ENCODE results near the gene STS. TPM values are rescaled to one million over a fixed set of nuclear protein-coding genes. Genes with fewer than 3 reads are reported as not detected.
A peak's percentile ranks its signal among the peaks of the same experiment; 100 is the strongest.

STS gene
- total RNA-seq, 1 donor from 2014 or later: 2.2 TPM

DNA sequence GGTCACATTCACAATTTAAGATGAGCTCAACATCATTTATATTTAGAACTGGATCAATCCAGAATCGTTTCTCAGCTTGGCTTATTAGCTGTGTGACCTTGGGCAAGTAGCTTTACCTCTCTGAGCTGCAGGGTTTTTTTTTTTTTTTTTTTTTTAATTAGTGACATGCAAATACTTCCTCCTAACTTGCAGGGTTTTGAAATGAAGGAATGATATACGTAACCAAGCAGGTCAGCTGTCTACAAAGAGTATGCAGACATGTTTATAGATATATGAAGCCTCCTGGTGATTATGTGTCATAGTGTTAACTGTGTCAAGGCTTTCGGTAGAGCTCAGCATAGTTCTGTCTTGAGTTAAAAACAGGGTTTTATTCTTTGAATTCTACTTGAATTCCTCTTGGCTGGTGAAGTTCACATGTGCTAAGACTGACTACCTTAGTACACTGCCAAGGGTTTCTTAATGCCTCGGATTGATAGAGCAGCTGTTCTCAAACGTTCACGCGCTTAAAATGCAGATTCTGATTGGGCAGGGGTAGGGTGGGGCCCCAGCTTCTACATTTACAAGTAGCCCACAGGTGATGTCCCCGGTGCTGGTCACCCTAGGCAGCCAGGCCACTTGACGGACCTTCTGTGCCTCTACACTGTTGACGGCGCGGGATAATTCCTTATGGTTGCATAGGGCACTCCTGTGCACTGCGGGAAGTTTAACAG, 654 bp upstream of the STS start:
- peak overlapping the region; percentile 89 for H3K4me3 ChIP-seq (ENCODE audit: low read depth, low read length)
- TF ChIP-seq, protein P1, sequence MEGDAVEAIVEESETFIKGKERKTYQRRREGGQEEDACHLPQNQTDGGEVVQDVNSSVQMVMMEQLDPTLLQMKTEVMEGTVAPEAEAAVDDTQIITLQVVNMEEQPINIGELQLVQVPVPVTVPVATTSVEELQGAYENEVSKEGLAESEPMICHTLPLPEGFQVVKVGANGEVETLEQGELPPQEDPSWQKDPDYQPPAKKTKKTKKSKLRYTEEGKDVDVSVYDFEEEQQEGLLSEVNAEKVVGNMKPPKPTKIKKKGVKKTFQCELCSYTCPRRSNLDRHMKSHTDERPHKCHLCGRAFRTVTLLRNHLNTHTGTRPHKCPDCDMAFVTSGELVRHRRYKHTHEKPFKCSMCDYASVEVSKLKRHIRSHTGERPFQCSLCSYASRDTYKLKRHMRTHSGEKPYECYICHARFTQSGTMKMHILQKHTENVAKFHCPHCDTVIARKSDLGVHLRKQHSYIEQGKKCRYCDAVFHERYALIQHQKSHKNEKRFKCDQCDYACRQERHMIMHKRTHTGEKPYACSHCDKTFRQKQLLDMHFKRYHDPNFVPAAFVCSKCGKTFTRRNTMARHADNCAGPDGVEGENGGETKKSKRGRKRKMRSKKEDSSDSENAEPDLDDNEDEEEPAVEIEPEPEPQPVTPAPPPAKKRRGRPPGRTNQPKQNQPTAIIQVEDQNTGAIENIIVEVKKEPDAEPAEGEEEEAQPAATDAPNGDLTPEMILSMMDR (conservative IDR thresholded peaks at IDR 0.05; ENCODE audit: low read depth, low read length): no peak
- DNase-seq (ENCODE audit: low read depth): no peak

DNA sequence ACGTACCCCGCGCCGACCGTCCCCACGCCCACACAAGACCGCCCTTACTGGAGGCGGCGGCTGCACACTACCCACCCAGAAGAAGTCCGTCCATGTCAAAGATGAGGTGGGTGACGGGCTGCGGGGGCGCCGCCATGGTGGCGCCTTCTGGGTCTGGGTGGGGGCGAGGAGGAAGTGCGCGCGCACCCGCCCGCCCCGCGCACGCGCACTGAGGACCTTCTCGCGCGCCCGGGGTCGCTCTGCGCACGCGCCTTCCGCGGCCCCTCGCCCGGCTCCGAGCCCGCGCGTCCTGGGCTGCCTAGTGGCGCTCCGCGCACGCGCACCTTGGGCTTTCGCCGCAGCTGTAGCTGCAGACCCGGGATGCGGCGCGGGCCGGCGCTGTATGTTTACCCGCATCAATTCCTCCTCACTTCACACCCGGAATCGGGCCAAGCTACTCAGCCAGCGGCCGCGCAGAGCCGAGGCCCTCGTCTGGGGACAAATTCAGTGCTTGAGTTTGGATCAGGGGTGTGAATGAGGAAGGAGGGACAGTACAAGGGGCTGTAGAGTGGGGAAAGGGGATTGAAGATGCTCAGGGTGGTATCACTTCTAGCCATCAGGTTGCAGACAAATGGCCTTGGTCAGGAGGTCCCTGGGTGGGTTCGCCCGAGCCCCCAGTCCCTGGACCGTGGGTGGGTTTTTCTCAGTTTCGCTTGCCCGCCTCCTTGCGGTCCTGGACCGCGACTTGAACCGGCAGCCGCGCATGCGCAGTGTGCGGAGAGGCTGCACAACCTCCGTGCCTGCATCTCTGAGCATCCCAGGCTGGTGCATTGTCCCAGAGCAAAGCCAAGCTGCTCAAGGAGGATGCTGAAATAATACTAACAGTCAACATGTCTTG, 704 bp downstream of the STS start, which contains the start of gene PUDP:
Gene PUDP (minus strand): TSS at position 176 of the 877 bp plus-strand sequence. CDS start 40 bp downstream, at position 136.
- TF ChIP-seq, protein P1 (conservative IDR thresholded peaks at IDR 0.05; ENCODE audit: low read depth, low read length): peak; percentile 2
- DNase-seq (ENCODE audit: low read depth): no peak
- H3K4me3 ChIP-seq (ENCODE audit: low read depth, low read length): peak within 1 kb of the TSS; percentile 89

DNA sequence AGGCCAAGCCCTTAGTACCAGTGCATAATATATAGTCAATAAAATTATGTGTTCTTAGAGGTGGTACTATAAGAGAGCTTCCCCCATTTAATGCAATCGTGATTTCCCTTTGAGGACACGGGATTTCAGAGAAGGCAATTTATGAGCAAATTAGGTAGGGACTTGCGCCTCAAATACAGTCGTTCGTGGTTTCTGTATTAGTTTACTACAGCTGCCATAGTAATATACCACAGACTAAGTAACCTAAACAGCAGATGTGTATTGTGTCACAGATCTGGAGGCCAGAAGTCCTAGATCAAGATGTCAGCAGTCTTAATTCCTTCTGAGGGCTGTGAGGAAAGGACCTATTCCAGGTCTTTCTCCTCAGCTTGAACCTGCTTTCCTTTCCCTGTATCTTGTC, 1.9 kb downstream of the STS start:
- no peak overlapping the region for H3K4me3 ChIP-seq (ENCODE audit: low read depth, low read length)
- TF ChIP-seq, protein P1 (conservative IDR thresholded peaks at IDR 0.05; ENCODE audit: low read depth, low read length): no peak
- no peak for DNase-seq (ENCODE audit: low read depth)

DNA sequence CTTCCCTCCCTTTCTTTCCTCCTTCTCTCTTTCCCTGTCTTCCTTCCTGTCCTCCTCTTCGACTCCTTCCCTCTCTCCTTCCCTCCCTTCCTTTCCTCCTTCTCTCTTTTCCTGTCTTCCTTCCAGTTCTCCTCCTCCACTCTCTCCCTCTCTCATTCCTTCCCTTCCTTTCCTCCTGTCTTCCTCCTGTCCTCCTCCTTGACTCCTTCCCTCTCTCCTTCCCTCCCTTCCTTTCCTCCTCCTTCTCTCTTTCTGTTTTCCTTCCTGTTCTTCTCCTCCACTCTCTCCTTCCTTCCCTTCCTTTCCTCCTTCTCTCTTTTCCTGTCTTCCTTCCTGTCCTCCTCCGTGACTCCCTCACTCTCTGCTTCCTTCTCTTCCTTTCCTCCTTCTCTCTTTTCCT, 5.7 kb downstream of the STS start:
- no peak for DNase-seq (ENCODE audit: low read depth)
- TF ChIP-seq, protein P1 (conservative IDR thresholded peaks at IDR 0.05; ENCODE audit: low read depth, low read length): no peak

DNA sequence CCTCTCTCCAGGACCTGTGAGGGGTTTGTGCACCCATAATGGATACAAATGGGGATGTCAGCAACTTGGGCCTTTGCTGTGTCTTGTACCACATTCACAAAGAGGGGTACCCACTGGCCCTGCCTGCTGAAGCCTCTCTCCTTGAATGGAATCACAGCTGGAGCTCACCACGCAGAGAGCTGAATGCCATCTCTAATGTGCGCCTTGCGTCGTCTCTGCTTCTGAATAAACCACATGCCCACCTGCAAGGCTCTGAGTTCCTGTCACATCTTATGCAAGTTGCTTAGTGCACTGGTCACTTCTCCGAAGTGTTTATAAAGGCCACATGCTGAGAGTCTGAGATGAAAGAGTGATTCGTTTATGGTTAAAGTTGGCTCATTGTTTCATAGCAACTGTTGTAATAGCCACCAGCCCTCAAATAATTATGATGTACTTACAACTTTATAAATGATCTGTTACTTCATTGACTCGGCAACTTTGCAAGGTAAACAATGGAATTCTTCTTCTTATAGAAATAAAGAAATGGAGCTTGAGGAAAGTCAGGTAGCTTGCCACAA, 6.6 kb downstream of the STS start:
- no peak overlapping the region for H3K4me3 ChIP-seq (ENCODE audit: low read depth, low read length)
- DNase-seq (ENCODE audit: low read depth): no peak
- TF ChIP-seq, protein P1 (conservative IDR thresholded peaks at IDR 0.05; ENCODE audit: low read depth, low read length): no peak

More for the DNA sequence above, 5.7 kb downstream of the STS start:
- no peak overlapping the region for H3K4me3 ChIP-seq (ENCODE audit: low read depth, low read length)

DNA sequence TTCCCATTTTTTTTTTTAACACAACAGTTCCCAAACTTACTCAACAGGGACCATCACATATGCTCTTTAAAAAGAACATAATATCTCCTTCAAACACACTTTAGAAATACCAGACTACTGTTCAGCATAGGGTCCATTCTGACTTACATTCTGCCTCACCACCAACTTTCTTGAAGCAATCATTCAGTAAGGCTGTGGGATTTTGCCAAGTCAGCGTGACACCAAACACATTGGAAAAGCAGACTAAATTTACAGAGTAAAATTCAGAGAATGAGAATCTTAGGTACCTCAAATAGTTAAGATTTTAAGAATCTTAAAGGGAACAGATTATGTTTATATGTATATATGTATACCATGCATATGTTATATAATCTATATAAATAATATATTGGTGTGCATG, 7.7 kb downstream of the STS start:
- TF ChIP-seq, protein P1 (conservative IDR thresholded peaks at IDR 0.05; ENCODE audit: low read depth, low read length): no peak

More for the DNA sequence above, 7.7 kb downstream of the STS start:
- H3K4me3 ChIP-seq (ENCODE audit: low read depth, low read length): no peak overlapping the region
- DNase-seq (ENCODE audit: low read depth): no peak

Data from epithelial cell of proximal tubule (primary cell).